H9 (cell line): ENCODE measurements around the gene OR8H1. TPM values are rescaled to one million over a fixed set of nuclear protein-coding genes. Genes with fewer than 3 reads are reported as not detected.

Experiments used
- DNase-seq: peaks from one replicate; pipeline ENCODE4 v3.0.0-alpha.2; 2017
- H2AFZ ChIP-seq: one replicate; pipeline ENCODE4 v1.6.1; 2013; ENCODE audit warnings: mild to moderate bottlenecking, low read length, control low read depth, moderate library complexity
- H2AK5ac ChIP-seq: 2 replicates; pipeline ENCODE4 v1.6.1; 2013; ENCODE audit warnings: low read length, control low read depth, mixed read lengths; ENCODE audit not compliant: insufficient read length
- H2BK120ac ChIP-seq: one replicate; pipeline ENCODE4 v1.6.1; 2013; ENCODE audit warnings: low read depth, mild to moderate bottlenecking, low read length, control low read depth, inconsistent platforms; ENCODE audit not compliant: poor library complexity, severe bottlenecking
- H2BK12ac ChIP-seq: 2 replicates; pipeline ENCODE4 v1.6.1; 2013; ENCODE audit warnings: low read length, control low read depth, mixed read lengths, low read depth; ENCODE audit not compliant: insufficient read length
- H2BK15ac ChIP-seq: 2 replicates; pipeline ENCODE4 v1.6.1; 2013; ENCODE audit warnings: low read depth, low read length, control low read depth
- H2BK20ac ChIP-seq: one replicate; pipeline ENCODE4 v1.6.1; 2013; ENCODE audit warnings: low read depth, mild to moderate bottlenecking, low read length, control low read depth, inconsistent platforms; ENCODE audit not compliant: poor library complexity, severe bottlenecking
- H2BK5ac ChIP-seq: 2 replicates; pipeline ENCODE4 v1.6.1; 2013; ENCODE audit warnings: low read length, control low read depth, mixed read lengths; ENCODE audit not compliant: insufficient read length
- H3K14ac ChIP-seq: 2 replicates; pipeline ENCODE4 v1.6.1; 2013; ENCODE audit warnings: low read length, control low read depth; ENCODE audit not compliant: insufficient read depth
- H3K18ac ChIP-seq: 2 replicates; pipeline ENCODE4 v1.6.1; 2013; ENCODE audit warnings: low read depth, mild to moderate bottlenecking, mixed read lengths, low read length, control low read depth; ENCODE audit not compliant: insufficient read length
- H3K23ac ChIP-seq: 2 replicates; pipeline ENCODE4 v1.6.1; 2013; ENCODE audit warnings: low read length, control low read depth, mixed read lengths, low read depth; ENCODE audit not compliant: insufficient read length
- H3K23me2 ChIP-seq: 2 replicates; pipeline ENCODE4 v1.6.1; 2013; ENCODE audit warnings: low read depth, mild to moderate bottlenecking, mixed read lengths, low read length, control low read depth; ENCODE audit not compliant: insufficient read length, poor library complexity, severe bottlenecking
- H3K27ac ChIP-seq: 2 replicates; pipeline ENCODE4 v1.5.1; 2013; ENCODE audit warnings: low read length, control low read depth, mixed read lengths, low read depth; ENCODE audit not compliant: insufficient read length
- H3K27me3 ChIP-seq: 2 replicates; pipeline ENCODE4 v1.6.1; 2013; ENCODE audit warnings: low read length, control low read depth, inconsistent platforms; ENCODE audit not compliant: insufficient read depth
- H3K4ac ChIP-seq: 2 replicates; pipeline ENCODE4 v1.6.1; 2013; ENCODE audit warnings: low read depth, mild to moderate bottlenecking, control low read depth, inconsistent platforms, low read length, moderate library complexity
- H3K4me1 ChIP-seq: 2 replicates; pipeline ENCODE4 v1.6.1; 2013; ENCODE audit warnings: low read length, control low read depth, inconsistent platforms; ENCODE audit not compliant: insufficient read depth
- H3K4me2 ChIP-seq: 2 replicates; pipeline ENCODE4 v1.6.1; 2013; ENCODE audit warnings: low read length, control low read depth, mixed read lengths; ENCODE audit not compliant: insufficient read length, insufficient read depth
- H3K56ac ChIP-seq: 2 replicates; pipeline ENCODE4 v1.6.1; 2013; ENCODE audit warnings: low read depth, mild to moderate bottlenecking, mixed read lengths, low read length, control low read depth; ENCODE audit not compliant: insufficient read length
- H3K79me1 ChIP-seq: 2 replicates; pipeline ENCODE4 v1.6.1; 2013; ENCODE audit warnings: low read depth, mild to moderate bottlenecking, moderate library complexity, low read length, control low read depth, inconsistent platforms; ENCODE audit not compliant: insufficient read depth, poor library complexity, severe bottlenecking
- H3K79me2 ChIP-seq: 2 replicates; pipeline ENCODE4 v1.6.1; 2013; ENCODE audit warnings: low read length, control low read depth, inconsistent platforms; ENCODE audit not compliant: insufficient read depth
- H3K9ac ChIP-seq: 2 replicates; pipeline ENCODE4 v1.6.1; 2013; ENCODE audit warnings: low read length, control low read depth, mixed read lengths; ENCODE audit not compliant: insufficient read length; ENCODE audit errors: extremely low read depth
- H3K9me3 ChIP-seq: one replicate; pipeline ENCODE4 v1.6.1; 2013; ENCODE audit warnings: low read depth, low read length, inconsistent platforms; ENCODE audit not compliant: control insufficient read depth
- H3T11ph ChIP-seq: one replicate; pipeline ENCODE4 v1.6.1; 2013; ENCODE audit warnings: mild to moderate bottlenecking, low read length, control low read depth, inconsistent platforms
- H4K20me1 ChIP-seq: one replicate; pipeline ENCODE4 v1.6.1; 2013; ENCODE audit not compliant: control insufficient read depth, insufficient read length, insufficient read depth
- H4K5ac ChIP-seq: 2 replicates; pipeline ENCODE4 v1.6.1; 2013; ENCODE audit warnings: low read depth, mild to moderate bottlenecking, mixed read lengths, low read length, control low read depth; ENCODE audit not compliant: insufficient read length
- H4K8ac ChIP-seq: replicated peaks from 2 replicates; pipeline ENCODE4 v1.6.1; 2013; ENCODE audit warnings: low read length, control low read depth, mixed read lengths, low read depth; ENCODE audit not compliant: insufficient read length
- H4K91ac ChIP-seq: 2 replicates; pipeline ENCODE4 v1.6.1; 2013; ENCODE audit warnings: low read depth, mild to moderate bottlenecking, moderate library complexity, mixed read lengths, low read length, control low read depth; ENCODE audit not compliant: insufficient read length
- H3K27ac Mint-ChIP-seq, 3 experiments: 2 replicates in 2 of 3; 3 replicates in 1 of 3; pipeline ENCODE4 v1.8.0; 2020 to 2021; ENCODE audit warnings: mixed read lengths in 3 of 3, mild to moderate bottlenecking in 1 of 3, moderate library complexity in 1 of 3
- H3K27me3 Mint-ChIP-seq: 2 replicates; pipeline ENCODE4 v1.8.0; 2021; ENCODE audit warnings: low read depth, mild to moderate bottlenecking, moderate library complexity, mixed read lengths
- H3K36me3 Mint-ChIP-seq, 3 experiments: 2 replicates in 2 of 3; 3 replicates in 1 of 3; pipeline ENCODE4 v1.8.0; 2020 to 2021; ENCODE audit warnings: low read depth in 3 of 3, mixed read lengths in 3 of 3; ENCODE audit not compliant: insufficient read depth in 1 of 3
- H3K4me1 Mint-ChIP-seq, 2 experiments: 2 replicates each; pipeline ENCODE4 v1.8.0; 2020; ENCODE audit warnings: mixed read lengths in 2 of 2
- H3K4me3 Mint-ChIP-seq, 2 experiments: 2 replicates in 1 of 2; 3 replicates in 1 of 2; pipeline ENCODE4 v1.8.0; 2020 to 2021; ENCODE audit warnings: mild to moderate bottlenecking in 2 of 2, mixed read lengths in 2 of 2, moderate library complexity in 1 of 2
- H3K9me3 Mint-ChIP-seq, 2 experiments: 2 replicates in 1 of 2; 3 replicates in 1 of 2; pipeline ENCODE4 v1.8.0; 2020; ENCODE audit warnings: mild to moderate bottlenecking in 2 of 2, mixed read lengths in 2 of 2, moderate library complexity in 1 of 2
- total RNA-seq: library from RNA; stranded (reverse); gene quantifications from 2 replicates; pipeline ENCODE4 v1.2.1, GENCODE V29; 2021
- TF ChIP-seq, protein P1 (sequence below): fragments of 200-600 bp; sonication (generic); conservative IDR thresholded peaks from 3 replicates; pipeline ENCODE4 v1.8.0; 2021; ENCODE audit warnings: antibody characterized with exemption, mild to moderate bottlenecking

OR8H1 gene
- total RNA-seq, 1 experiment from 2014 or later: not detected

DNA sequence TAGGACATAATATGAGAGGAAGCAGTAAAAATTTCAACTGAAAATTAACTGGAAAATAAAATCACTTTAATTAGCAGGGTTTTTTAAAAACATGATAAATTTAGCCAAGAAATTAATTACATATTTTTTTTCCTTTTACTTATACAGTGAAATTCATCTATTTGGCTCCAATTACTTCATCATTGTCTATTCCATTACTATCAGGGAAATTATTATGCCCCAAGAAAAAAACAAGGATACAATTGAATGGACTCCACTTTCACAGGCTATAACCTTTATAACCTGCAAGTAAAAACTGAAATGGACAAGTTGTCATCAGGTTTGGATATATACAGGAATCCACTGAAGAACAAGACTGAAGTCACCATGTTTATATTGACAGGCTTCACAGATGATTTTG, 40.1 kb downstream of the OR8H1 start, which contains the start of gene OR5T3:
Gene OR5T3 (plus strand): TSS at position 301 of the 400 bp plus-strand sequence. CDS start 0 bp downstream, at position 301.
- Histone ChIP-seq H3K4ac (no peak within 1 kb of the TSS), H4K5ac (no peak within 1 kb of the TSS), H3K9ac (no peak within 1 kb of the TSS), H2AK5ac (no peak within 1 kb of the TSS), H2BK20ac (no peak within 1 kb of the TSS), H3K4me1 (no peaks in the 10 kb centered on the region), H4K8ac (no peak within 1 kb of the TSS), H3K9me3 (no peaks in the 10 kb centered on the region), H2BK12ac (no peak within 1 kb of the TSS), H2BK5ac (no peak within 1 kb of the TSS), H3K4me2 (no peak within 1 kb of the TSS), H2BK15ac (no peak within 1 kb of the TSS), H4K91ac (no peak within 1 kb of the TSS), H3T11ph (no peak within 1 kb of the TSS), H3K18ac (no peak within 1 kb of the TSS), H3K27ac (no peak within 1 kb of the TSS), H3K79me2 (no peaks in the 10 kb centered on the region), H2AFZ (no peak within 1 kb of the TSS), H3K14ac (no peak within 1 kb of the TSS), H2BK120ac (no peak within 1 kb of the TSS), H4K20me1 (no peaks in the 10 kb centered on the region), H3K27me3 (no peaks in the 10 kb centered on the region), H3K56ac (no peak within 1 kb of the TSS), H3K23me2 (no peaks in the 10 kb centered on the region), H3K23ac (no peak within 1 kb of the TSS), H3K79me1 (no peaks in the 10 kb centered on the region)
- Mint-ChIP-seq H3K4me1 (no peaks in the 10 kb centered on the region), H3K27ac (peak within 1 kb of the TSS in 1 of 3 experiments; percentile 29; a peak in 1 of 7 replicates), H3K36me3 (no peaks in the 10 kb centered on the region; a peak in 1 of 7 replicates), H3K4me3 (no peak within 1 kb of the TSS), H3K9me3 (peaks cover 4 to 26% of the 10 kb centered on the region in 2 experiments; a peak in 4 of 5 replicates), H3K27me3 (no peaks in the 10 kb centered on the region)
- TF ChIP-seq, protein P1, sequence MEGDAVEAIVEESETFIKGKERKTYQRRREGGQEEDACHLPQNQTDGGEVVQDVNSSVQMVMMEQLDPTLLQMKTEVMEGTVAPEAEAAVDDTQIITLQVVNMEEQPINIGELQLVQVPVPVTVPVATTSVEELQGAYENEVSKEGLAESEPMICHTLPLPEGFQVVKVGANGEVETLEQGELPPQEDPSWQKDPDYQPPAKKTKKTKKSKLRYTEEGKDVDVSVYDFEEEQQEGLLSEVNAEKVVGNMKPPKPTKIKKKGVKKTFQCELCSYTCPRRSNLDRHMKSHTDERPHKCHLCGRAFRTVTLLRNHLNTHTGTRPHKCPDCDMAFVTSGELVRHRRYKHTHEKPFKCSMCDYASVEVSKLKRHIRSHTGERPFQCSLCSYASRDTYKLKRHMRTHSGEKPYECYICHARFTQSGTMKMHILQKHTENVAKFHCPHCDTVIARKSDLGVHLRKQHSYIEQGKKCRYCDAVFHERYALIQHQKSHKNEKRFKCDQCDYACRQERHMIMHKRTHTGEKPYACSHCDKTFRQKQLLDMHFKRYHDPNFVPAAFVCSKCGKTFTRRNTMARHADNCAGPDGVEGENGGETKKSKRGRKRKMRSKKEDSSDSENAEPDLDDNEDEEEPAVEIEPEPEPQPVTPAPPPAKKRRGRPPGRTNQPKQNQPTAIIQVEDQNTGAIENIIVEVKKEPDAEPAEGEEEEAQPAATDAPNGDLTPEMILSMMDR: no peak
- DNase-seq: no peak

Other genes with a start within 250 kb of the OR8H1 start
- gene OR8I2, start 198.9 kb downstream of the OR8H1 start, total RNA-seq: not detected in 2 replicates
- gene OR8H2, start 188.6 kb downstream of the OR8H1 start, total RNA-seq: not detected in 2 replicates
- not detected in 2 replicates for gene OR8H3, start 169.9 kb downstream of the OR8H1 start, total RNA-seq
- not detected in 2 replicates for gene OR8J3, start 152.1 kb downstream of the OR8H1 start, total RNA-seq
- gene OR8K5, start 131.9 kb downstream of the OR8H1 start, total RNA-seq: not detected in 2 replicates
- not detected in 2 replicates for gene OR5J2, start 115.6 kb downstream of the OR8H1 start, total RNA-seq
- not detected in 2 replicates for gene OR5T2, start 58.0 kb downstream of the OR8H1 start, total RNA-seq
- not detected in 2 replicates for gene OR5T3, start 40.0 kb downstream of the OR8H1 start, total RNA-seq
- gene OR5T1, start 18.1 kb downstream of the OR8H1 start, total RNA-seq: not detected in 2 replicates
- gene OR8K3, start 22.9 kb upstream of the OR8H1 start, total RNA-seq: not detected in 2 replicates
- gene OR8K1, start 53.8 kb upstream of the OR8H1 start, total RNA-seq: not detected in 2 replicates
- not detected in 2 replicates for gene OR8J1, start 62.0 kb upstream of the OR8H1 start, total RNA-seq
- gene OR8U1, start 83.4 kb upstream of the OR8H1 start, total RNA-seq: not detected in 2 replicates
- not detected in 2 replicates for gene OR5AL1, start 120.4 kb upstream of the OR8H1 start, total RNA-seq
- gene OR5M3, start 181.1 kb upstream of the OR8H1 start, total RNA-seq: not detected in 2 replicates
- not detected in 2 replicates for gene OR5M8, start 199.1 kb upstream of the OR8H1 start, total RNA-seq